Loucy (cell line): ENCODE results near the gene BAMBI.

Experiments used
- EZH2phosphoT487 ChIP-seq: fragments of 200-600 bp; IDR thresholded peaks from 2 replicates; pipeline ENCODE4 v1.6.1; 2018; ENCODE audit warnings: antibody characterized with exemption, mild to moderate bottlenecking, moderate library complexity, borderline replicate concordance
- TF ChIP-seq, protein P1 (sequence below): fragments of 200-600 bp; sonication (generic); conservative IDR thresholded peaks from 2 replicates; pipeline ENCODE4 v1.5.1; 2014; ENCODE audit warnings: mild to moderate bottlenecking, antibody characterized with exemption, low read length

DNA sequence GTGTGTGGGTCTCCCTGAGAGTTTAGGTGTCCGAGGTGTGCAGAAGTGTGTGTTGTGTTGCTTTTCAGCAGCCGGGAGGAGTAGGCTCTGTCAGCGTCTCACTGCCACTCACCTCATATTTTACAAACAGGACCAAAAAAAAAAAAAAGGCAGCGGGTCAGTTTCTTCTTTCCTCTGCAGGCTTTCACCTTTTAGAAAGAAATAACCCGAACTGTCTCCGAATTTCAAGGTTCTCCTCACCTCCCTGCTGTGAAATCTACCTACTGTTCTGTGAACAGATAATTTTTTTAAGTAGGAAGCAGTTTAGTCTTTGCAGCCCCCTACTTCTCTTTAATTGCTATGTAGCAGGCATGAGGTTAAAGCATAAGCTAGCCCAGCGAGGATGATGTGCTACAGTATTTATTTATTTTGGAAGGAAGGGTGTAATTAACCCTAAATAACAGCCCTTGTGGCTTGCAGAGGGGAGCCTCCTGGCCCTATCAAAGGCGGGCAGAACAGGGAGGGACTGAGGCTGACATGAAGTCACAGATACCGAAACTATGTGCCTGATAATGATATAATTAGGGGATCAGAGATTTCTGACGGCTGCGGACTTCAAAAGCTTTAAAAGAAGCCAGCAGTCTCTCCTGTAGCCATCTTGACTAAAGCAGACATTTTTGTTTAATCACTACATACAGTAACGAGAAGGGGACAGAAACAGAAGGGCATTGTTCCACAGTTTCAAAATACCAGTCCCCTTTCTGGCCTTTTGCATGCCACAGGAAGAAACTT is 1.6 kb downstream of the BAMBI start:
- TF ChIP-seq, protein P1, sequence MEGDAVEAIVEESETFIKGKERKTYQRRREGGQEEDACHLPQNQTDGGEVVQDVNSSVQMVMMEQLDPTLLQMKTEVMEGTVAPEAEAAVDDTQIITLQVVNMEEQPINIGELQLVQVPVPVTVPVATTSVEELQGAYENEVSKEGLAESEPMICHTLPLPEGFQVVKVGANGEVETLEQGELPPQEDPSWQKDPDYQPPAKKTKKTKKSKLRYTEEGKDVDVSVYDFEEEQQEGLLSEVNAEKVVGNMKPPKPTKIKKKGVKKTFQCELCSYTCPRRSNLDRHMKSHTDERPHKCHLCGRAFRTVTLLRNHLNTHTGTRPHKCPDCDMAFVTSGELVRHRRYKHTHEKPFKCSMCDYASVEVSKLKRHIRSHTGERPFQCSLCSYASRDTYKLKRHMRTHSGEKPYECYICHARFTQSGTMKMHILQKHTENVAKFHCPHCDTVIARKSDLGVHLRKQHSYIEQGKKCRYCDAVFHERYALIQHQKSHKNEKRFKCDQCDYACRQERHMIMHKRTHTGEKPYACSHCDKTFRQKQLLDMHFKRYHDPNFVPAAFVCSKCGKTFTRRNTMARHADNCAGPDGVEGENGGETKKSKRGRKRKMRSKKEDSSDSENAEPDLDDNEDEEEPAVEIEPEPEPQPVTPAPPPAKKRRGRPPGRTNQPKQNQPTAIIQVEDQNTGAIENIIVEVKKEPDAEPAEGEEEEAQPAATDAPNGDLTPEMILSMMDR: no peak
- TF ChIP-seq EZH2phosphoT487: no peak
